HepG2 (cell line): ENCODE results near the gene LIPE. TPM values are rescaled to one million over a fixed set of nuclear protein-coding genes. Genes with fewer than 3 reads are reported as not detected.
A peak's percentile ranks its signal among the peaks of the same experiment; 100 is the strongest.

Experiments
- ATAC-seq: fragments of 200-7000 bp; cut with Tn5 transposase; 3 replicates; pipeline ENCODE4 v1.9.1; 2020; ENCODE audit warnings: mild to moderate bottlenecking, moderate library complexity
- BruUV-seq: library from RNA; stranded (reverse); fragments of 400-500 nt; replicated peaks from 2 replicates; lab custom pipeline; 2021; lab: Mats Ljungman, UMichigan
- CTCF ChIA-PET: fragments of 300-600 bp; formaldehyde crosslinking; extraction: SDS; loops from one replicate; lab custom pipeline; 2021; ENCODE audit warnings: low total read pairs, inconsistent platforms, low intra/inter-chr PET ratio; lab: Yijun Ruan, JAX
- POLR2A ChIA-PET: fragments of 350-600 bp; sonication (Branson Sonifier 250); formaldehyde crosslinking; loops from one replicate; lab custom pipeline; 2020; ENCODE audit warnings: antibody characterized with exemption, inconsistent platforms; lab: Yijun Ruan, JAX
- DNase-seq: peaks from one replicate; pipeline ENCODE4 v3.0.0-alpha.2; 2015; ENCODE audit warnings: low spot score
- FAIRE-seq: peaks from 3 replicates; lab custom pipeline; 2011; peaks lifted over from hg19 to GRCh38; lab: Jason Lieb, UNC
- H2AFZ ChIP-seq: one replicate; pipeline ENCODE4 v1.6.1; 2011; ENCODE audit warnings: low read length, inconsistent platforms
- H3K27ac ChIP-seq: fragments of 300-600 bp; 3 replicates; pipeline ENCODE4 v1.8.0; 2011; ENCODE audit warnings: mixed run types, mild to moderate bottlenecking, mixed read lengths, low read length, inconsistent platforms; ENCODE audit not compliant: insufficient read depth; ENCODE audit errors: extremely low read length
- H3K27me3 ChIP-seq, 2 experiments: fragments of 200-600 bp in 1 of 2; 2 replicates in 1 of 2; 3 replicates in 1 of 2; pipeline versions ENCODE4 v1.6.0 to v1.8.0; 2011; ENCODE audit warnings: low read length in 2 of 2, mild to moderate bottlenecking in 2 of 2, moderate library complexity in 2 of 2, inconsistent platforms in 1 of 2; ENCODE audit not compliant: insufficient read depth in 2 of 2, control insufficient read depth in 1 of 2
- H3K36me3 ChIP-seq, 2 experiments: fragments of 200-600 bp in 1 of 2; replicated peaks in 1 of 2; 2 replicates in 1 of 2; 3 replicates in 1 of 2; pipeline versions ENCODE4 v1.5.1 to v1.8.0; 2011; ENCODE audit warnings: low read length in 2 of 2, inconsistent platforms in 1 of 2; ENCODE audit not compliant: insufficient read depth in 2 of 2, control insufficient read depth in 1 of 2
- H3K4me1 ChIP-seq: 2 replicates; pipeline ENCODE4 v1.5.1; 2012; ENCODE audit warnings: low read length, inconsistent platforms; ENCODE audit not compliant: insufficient read depth
- H3K4me2 ChIP-seq: 2 replicates; pipeline ENCODE4 v1.6.0; 2011; ENCODE audit warnings: low read depth, low read length, inconsistent platforms
- H3K4me3 ChIP-seq, 3 experiments: fragments of 200-600 bp in 1 of 3; sonication (generic), shearing (Covaris generic) in 1 of 3; replicated peaks in 1 of 3; 2 replicates each; pipeline ENCODE4 v1.5.1; 2011 to 2016; ENCODE audit warnings: low read length in 3 of 3, inconsistent platforms in 2 of 3, low read depth in 2 of 3, mild to moderate bottlenecking in 2 of 3, control low read depth in 1 of 3, mixed read lengths in 1 of 3; ENCODE audit not compliant: insufficient read depth in 1 of 3
- H3K79me2 ChIP-seq: one replicate; pipeline ENCODE4 v1.6.1; 2011; ENCODE audit warnings: low read length, inconsistent platforms; ENCODE audit not compliant: insufficient read depth
- H3K9ac ChIP-seq: 2 replicates; pipeline ENCODE4 v1.6.0; 2011; ENCODE audit warnings: mild to moderate bottlenecking, low read depth, low read length, inconsistent platforms; ENCODE audit not compliant: insufficient read depth
- H3K9me3 ChIP-seq: 2 replicates; pipeline ENCODE4 v1.5.1; 2012; ENCODE audit warnings: mild to moderate bottlenecking, low read length
- H4K20me1 ChIP-seq: 2 replicates; pipeline ENCODE4 v1.6.0; 2011; ENCODE audit warnings: inconsistent platforms, mild to moderate bottlenecking, low read length, moderate library complexity; ENCODE audit not compliant: insufficient read depth
- CEBPB ChIP-seq: IDR thresholded peaks from 2 replicates; pipeline ENCODE4 v1.6.1; 2011; ENCODE audit warnings: low read depth, low read length, improper control_type of control experiment, borderline replicate concordance
- CEBPG ChIP-seq: IDR thresholded peaks from 2 replicates; pipeline ENCODE4 v1.6.1; 2016
- CREM ChIP-seq, 2 experiments: sonication (generic) in 1 of 2; formaldehyde crosslinking in 1 of 2; IDR thresholded peaks; 2 replicates each; pipeline versions ENCODE4 v1.4.0 to v1.6.1; 2016 to 2020; ENCODE audit warnings: antibody characterized with exemption in 1 of 2, mild to moderate bottlenecking in 1 of 2, missing genetic modification reagents in 1 of 2
- NFYC ChIP-seq: IDR thresholded peaks from 2 replicates; pipeline ENCODE4 v1.6.1; 2016; ENCODE audit warnings: missing genetic modification reagents, missing compliant biosample characterization
- SETDB1 ChIP-seq: sonication (generic); formaldehyde crosslinking; IDR thresholded peaks from 2 replicates; pipeline ENCODE4 v1.5.1; 2020; ENCODE audit warnings: missing genetic modification reagents, mild to moderate bottlenecking, borderline replicate concordance
- ZBTB26 ChIP-seq: IDR thresholded peaks from 2 replicates; pipeline ENCODE4 v1.6.1; 2016; ENCODE audit warnings: missing compliant biosample characterization, missing genetic modification reagents, borderline replicate concordance
- ZNF224 ChIP-seq: sonication (generic); formaldehyde crosslinking; IDR thresholded peaks from 2 replicates; pipeline ENCODE4 v1.5.0; 2020; ENCODE audit warnings: mild to moderate bottlenecking, missing genetic modification reagents
- WGBS: methylation state at CpG from one replicate; pipeline ENCODE4 v1.1.6; 2017; ENCODE audit warnings: low lambda C conversion rate; 5-methylcytosine and 5-hydroxymethylcytosine counted together
- in situ Hi-C: cut with HindIII; loops from 2 replicates; pipeline ENCODE4 v1.10.0; 2017; ENCODE audit warnings: low pct_unique_long_range_greater_than_20kb; ENCODE audit not compliant: extremely low pct_ligation_motif_present
- intact Hi-C: fragments of 100-400 bp; cut with micrococcal nuclease; formaldehyde crosslinking; loops from one replicate; pipeline ENCODE4 v1.10.0; 2022; ENCODE audit not compliant: unreplicated experiment
- polyA plus RNA-seq, 8 experiments: library from polyadenylated mRNA; depleted of rRNA in 3 of 8; stranded (reverse) in 7 of 8; unstranded in 1 of 8; fragments of >200 nt; fragmentation: Illumina TruSeq in 4 of 8; extraction: Trizol in 4 of 8; gene quantifications; 2 replicates each; pipeline versions ENCODE4 v1.2.1 to v1.2.3, GENCODE V29; 2011 to 2016; ENCODE audit warnings: low read depth in 4 of 8, missing spikeins in 1 of 8, mixed read lengths in 1 of 8; ENCODE audit not compliant: insufficient read depth in 1 of 8
- total RNA-seq, 5 experiments: library from RNA; depleted of rRNA; stranded (reverse); fragments of >200 nt; fragmentation: Illumina TruSeq; extraction: Trizol; gene quantifications; 2 replicates each; pipeline ENCODE4 v1.2.3, GENCODE V29; 2016; ENCODE audit warnings: low read depth in 1 of 5

The LIPE gene
- total and polyA plus RNA-seq, 2 of the 13 experiments (the other 11 are each of a cell fraction or from before 2014, with no cell fraction given): not detected

GRCh38 chr19:42472402-42473147 is 45.4 kb upstream of the LIPE start:
- Histone ChIP-seq H3K9me3 (no peaks in the 10 kb centered on the region), H3K36me3 (no peaks in the 10 kb centered on the region), H3K27me3 (no peaks in the 10 kb centered on the region), H3K27ac (no peak overlapping the region), H3K79me2 (no peaks in the 10 kb centered on the region), H4K20me1 (no peaks in the 10 kb centered on the region), H3K4me1 (peaks cover 51% of the 10 kb centered on the region), H2AFZ (no peak overlapping the region), H3K4me2 (no peak overlapping the region), H3K9ac (no peak overlapping the region), H3K4me3 (no peak overlapping the region)
- BruUV-seq: no TSS peak
- intact Hi-C loops (no loop called here), in situ Hi-C loops (no loop called here)
- ChIA-PET CTCF (no interaction called here), POLR2A (interaction anchor here (1.1 to 4.5 kb wide), 2 partner anchors 26 to 56 kb away, joined by 3 to 25 read pairs; partner anchors contain the start of gene CEACAM1)
- TF ChIP-seq NFYC (CRISPR knock-in tag) (no peak), ZBTB26 (CRISPR knock-in tag) (no peak), SETDB1 (CRISPR knock-in tag) (no peak), ZNF224 (no peak), CEBPB (peak; percentile 81), CEBPG (CRISPR knock-in tag) (peak; percentile 57), CREM (IDR thresholded peaks at IDR 0.05) (no peak), CREM (CRISPR knock-in tag; IDR thresholded peaks at IDR 0.05) (no peak)
- 95% methylated on average over 7 of the region's 7 CpGs for WGBS
- ATAC-seq (no peak), DNase-seq (no peak), FAIRE-seq (no peak)
